GM10266 (cell line): ENCODE data around the gene CPLANE1.

ENCODE experiments used
- DNase-seq: peaks from one replicate; pipeline ENCODE4 v3.0.0; 2012; ENCODE audit errors: extremely low spot score
- TF ChIP-seq, protein P1 (sequence below): IDR thresholded peaks from 2 replicates; pipeline ENCODE4 v1.5.1; 2012; ENCODE audit warnings: mild to moderate bottlenecking, low read depth; ENCODE audit not compliant: control insufficient read depth, insufficient read depth; ENCODE audit errors: missing control alignments

CPLANE1 gene

DNA sequence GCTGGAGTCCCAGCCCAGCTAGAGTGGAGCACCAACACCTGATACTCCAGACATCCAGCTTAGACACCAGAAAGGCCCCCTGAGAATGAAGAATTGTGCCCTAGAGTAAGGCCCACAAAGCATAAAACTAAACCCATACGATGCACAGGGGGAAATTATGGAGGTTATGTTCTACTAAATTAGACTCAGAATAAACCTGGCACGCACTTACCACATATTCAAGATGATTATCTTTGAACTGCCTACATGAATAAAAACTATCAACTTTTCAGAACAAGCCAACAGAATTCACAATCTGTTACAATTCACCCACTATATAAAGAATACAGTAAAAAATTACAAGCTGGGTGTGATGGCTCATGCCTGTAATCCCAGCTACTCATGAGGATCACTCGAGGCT lies 168.5 kb downstream of the CPLANE1 start:
- TF ChIP-seq, protein P1, sequence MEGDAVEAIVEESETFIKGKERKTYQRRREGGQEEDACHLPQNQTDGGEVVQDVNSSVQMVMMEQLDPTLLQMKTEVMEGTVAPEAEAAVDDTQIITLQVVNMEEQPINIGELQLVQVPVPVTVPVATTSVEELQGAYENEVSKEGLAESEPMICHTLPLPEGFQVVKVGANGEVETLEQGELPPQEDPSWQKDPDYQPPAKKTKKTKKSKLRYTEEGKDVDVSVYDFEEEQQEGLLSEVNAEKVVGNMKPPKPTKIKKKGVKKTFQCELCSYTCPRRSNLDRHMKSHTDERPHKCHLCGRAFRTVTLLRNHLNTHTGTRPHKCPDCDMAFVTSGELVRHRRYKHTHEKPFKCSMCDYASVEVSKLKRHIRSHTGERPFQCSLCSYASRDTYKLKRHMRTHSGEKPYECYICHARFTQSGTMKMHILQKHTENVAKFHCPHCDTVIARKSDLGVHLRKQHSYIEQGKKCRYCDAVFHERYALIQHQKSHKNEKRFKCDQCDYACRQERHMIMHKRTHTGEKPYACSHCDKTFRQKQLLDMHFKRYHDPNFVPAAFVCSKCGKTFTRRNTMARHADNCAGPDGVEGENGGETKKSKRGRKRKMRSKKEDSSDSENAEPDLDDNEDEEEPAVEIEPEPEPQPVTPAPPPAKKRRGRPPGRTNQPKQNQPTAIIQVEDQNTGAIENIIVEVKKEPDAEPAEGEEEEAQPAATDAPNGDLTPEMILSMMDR: no peak

DNA sequence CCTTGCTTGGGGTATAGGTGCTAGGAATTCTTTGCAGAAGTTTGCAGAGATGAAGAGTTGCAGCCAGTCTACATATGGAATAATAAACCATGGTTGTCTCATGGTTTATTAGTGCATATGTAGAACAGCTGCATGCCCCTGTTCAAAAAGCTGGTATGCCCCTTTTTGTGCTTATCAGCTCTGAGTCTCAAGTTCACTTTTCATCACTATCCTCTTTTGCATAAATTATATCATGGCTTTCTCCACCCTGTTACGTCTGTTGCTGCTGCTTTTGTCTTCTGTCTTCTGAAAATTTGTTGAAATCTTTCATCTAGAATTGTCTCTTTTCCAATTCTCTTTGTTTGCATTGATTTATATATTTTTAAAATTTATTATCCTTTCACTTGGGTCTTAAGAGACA lies 172.0 kb downstream of the CPLANE1 start:
- TF ChIP-seq, protein P1: no peak
- DNase-seq: no peak

More for the DNA sequence above, 168.5 kb downstream of the CPLANE1 start:
- DNase-seq: no peak

DNA sequence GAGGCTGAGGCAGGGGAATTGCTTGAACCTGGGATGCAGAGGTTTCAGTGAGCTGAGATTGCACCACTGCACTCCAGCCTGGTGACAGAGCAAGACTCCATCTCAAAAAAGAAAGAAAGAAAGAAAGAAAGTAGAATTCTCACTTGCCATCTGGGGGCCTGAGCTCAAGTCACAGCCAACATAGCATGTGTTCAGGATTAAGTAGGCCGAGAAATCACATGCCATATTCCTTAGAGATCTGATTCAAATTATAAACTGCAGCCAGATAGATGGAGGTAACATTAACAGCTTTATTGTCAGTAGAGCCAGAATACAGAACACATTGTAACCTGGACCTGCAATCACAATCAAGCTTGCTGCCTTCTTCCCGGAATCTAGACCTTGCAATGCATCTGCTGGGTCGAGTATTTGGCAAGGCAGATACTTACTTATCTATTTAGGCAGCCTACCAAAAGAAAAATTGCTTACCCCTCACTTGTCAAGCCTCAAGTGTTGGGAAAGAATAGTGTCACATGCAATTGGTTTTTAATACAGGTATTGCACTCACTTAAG lies 173.7 kb downstream of the CPLANE1 start:
- DNase-seq: no peak
- TF ChIP-seq, protein P1: no peak

DNA sequence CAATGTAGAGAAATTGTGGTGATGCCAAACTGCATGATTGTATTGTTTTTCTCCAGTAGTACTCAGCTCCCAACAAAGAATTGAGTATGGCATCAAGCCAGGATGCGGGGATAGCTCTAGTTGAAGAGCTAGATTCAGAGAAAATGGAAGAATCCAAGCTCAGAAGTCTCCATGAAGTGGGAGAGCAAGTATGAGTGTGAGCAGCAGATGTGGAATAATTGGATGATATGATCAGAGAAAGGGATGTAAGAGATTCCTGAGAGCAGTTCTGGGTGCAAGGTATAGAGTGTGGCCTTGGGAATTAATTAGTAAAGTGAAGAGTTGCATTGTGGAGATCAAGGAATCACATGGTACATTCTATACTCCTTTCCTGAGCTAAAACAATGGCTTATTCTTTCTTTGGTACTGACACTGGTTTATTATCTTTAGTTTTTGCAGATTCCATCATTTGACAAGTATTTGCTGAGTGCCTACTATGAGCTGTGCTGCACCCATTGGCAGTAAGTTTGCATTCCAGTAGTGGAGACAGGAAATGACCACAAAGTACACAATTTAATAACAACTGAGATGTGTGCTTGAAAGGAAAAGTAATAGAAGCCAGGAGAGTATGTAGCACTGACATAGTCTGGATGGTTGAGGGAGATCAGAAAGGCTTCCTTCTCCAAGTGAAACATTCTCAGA lies 177.1 kb downstream of the CPLANE1 start:
- TF ChIP-seq, protein P1: no peak
- DNase-seq: no peak

DNA sequence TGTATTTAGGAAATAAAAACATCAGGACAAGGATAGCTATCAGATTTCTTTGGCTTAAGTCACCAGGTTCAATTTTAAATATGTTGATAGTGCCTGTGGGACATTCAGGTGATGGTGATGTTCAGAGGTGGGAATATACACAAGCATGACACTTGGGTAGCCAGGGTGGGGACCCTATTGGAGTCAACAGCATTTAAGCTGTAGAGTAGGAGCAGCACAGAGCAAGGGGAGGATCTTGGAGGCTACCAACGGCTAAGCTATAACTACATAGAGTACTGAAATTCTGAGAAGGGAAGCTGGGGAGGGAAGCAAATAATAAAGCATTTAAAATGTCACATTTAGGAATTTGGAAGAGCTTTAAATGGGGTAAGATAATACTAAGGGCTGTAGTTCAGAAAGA lies 177.7 kb downstream of the CPLANE1 start:
- no peak for DNase-seq
- TF ChIP-seq, protein P1: no peak

DNA sequence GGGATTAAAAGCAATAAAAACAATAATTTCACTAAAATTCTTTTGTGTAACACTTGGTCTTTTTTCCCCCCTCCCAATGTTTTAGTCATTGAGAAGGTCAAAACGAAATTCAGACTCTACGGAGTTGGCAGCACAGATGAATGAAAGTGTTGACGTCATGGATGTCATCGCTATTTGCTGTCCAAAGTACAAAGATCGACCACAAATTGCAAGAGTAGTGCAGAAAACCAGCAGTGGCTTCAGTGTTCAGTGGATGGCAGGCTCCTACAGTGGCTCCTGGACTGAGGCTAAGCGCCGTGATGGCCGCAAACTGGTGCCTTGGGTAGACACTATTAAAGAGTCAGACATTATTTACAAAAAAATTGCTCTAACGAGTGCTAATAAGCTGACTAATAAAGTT lies 184.7 kb downstream of the CPLANE1 start:
- TF ChIP-seq, protein P1: no peak
- no peak for DNase-seq

DNA sequence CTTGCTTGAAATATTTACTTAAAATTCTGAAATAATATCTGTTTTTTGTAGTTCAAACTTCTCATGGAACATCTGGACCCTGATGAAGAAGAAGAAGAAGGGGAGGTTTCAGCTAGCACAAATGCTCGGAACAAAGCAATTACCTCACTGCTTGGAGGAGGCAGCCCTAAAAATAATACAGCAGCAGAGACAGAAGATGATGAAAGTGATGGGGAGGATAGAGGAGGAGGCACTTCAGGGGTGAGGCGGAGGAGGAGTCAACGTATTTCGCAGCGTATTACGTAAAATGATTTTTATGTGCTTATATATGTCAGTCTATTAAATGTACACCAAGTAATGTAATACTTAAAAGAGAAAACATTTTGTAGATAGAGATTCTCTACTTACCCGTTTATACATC lies 185.4 kb downstream of the CPLANE1 start:
- TF ChIP-seq, protein P1: no peak
- no peak for DNase-seq
